HG02588 (cell line): ENCODE results near the gene MRPL43.
A peak's percentile ranks its signal among the peaks of the same experiment; 100 is the strongest.
"Not testable (repeated sequence)": the region's sequence is repeated elsewhere in the genome, so short reads cannot be mapped to it uniquely, and the experiment has no call there.

ENCODE experiments used
- ATAC-seq: cut with Tn5 transposase; IDR thresholded peaks from one replicate; pipeline ENCODE4 v1.9.1; 2021; ENCODE audit warnings: mild to moderate bottlenecking, moderate library complexity; ENCODE audit not compliant: unreplicated experiment

The MRPL43 gene

DNA sequence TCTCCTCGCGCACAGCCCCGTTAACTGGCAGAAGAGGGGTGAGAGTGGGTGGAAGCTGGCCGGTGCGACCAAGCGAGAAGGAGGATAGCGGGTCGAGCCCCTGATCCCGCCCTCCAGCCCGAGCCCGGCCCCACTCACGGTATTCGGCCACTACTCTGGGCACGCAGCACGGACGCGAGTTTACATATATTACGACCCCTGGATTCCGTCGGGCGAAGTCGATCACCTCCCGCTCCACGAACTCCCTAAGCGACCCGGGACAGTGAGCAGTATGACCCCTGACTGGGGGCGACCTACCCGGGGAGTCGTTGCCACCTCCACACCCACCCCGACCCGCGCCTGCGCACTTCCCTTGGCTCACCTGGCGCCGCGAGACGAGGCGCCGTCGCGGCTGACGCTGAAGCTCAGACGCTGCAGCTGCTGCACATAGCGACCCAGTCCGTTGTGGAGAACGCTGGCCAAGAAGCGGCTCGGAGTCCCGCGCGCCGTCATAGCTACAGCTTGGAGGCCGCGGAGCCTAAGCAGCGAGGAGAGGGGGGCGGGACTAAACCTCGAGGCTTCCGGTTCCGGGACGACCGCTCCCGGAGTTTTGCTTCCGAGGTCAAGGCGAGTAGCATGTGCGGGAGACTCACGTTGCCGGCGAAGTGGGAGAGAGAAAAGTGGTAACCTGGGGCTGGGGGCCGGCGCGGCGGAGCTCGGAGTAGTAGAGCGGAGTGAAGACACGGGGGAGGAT is at the start of gene MRPL43, which contains the start of gene TWNK:
MRPL43 (minus strand) TSS at position 546 of the 733 bp plus-strand sequence; CDS start at position 492, 54 bp downstream.
TWNK (plus strand) TSS at position 592 of the 733 bp plus-strand sequence. CDS start 668 bp downstream, outside the sequence.
- peak; percentile 74 for ATAC-seq

DNA sequence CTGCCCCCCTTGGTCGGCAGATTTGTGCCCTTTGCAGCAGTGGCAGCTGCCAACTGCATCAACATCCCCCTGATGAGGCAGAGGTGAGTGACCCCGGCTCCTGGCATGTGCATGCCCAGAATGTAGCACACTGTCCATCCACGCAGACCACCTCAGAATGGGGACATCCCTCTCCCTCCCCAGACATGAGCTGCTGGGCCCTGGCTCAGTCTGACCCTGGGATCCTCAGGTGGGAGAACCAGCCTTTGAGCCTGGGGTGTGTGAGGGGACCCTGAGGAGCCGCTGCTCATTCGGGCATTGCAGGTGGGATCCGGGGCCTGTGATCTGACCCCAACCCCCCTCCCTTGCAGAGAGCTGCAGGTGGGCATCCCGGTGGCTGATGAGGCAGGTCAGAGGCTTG is 49.4 kb upstream of the MRPL43 start:
- no peak for ATAC-seq

GRCh38 chr10:101035916-101036702 is 48.8 kb upstream of the MRPL43 start:
- ATAC-seq, result no peak

DNA sequence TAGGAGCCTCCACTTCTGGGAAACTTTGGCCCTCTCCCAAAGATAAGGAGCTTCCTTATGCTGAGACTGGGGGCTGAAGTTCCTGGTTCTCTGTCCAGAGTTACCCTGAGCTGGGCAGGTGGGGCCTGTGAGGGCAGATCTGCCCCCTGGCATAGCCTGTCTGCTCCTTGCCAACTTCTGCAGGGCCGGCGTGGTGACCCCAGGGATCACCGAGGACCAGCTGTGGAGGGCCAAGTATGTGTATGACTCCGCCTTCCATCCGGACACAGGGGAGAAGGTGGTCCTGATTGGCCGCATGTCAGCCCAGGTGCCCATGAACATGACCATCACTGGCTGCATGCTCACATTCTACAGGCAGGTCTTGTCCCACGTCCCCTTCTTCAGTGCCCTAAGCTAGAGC is 48.0 kb upstream of the MRPL43 start:
- ATAC-seq, result no peak

DNA sequence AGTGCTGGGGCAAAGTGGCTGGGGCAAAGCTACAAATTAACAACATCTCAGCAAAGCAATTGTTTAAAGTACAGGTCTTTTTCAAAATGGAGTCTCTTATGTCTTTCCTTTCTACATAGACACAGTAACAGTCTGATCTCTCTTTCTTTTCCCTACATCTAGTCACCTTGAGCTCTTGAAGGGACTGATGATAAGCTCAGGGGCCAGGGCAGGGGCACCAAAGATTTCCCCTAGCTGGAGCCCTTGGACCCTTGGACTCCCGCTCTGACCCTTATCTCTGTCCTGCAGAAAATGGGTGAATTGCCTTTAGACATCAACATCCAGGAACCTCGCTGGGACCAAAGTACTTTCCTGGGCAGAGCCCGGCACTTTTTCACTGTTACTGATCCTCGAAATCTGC is 47.1 kb upstream of the MRPL43 start:
- ATAC-seq, result not testable (repeated sequence)

- no peak for ATAC-seq
Observed at GRCh38 chr10:101033276-101033675, 46.0 kb upstream of the MRPL43 start.

DNA sequence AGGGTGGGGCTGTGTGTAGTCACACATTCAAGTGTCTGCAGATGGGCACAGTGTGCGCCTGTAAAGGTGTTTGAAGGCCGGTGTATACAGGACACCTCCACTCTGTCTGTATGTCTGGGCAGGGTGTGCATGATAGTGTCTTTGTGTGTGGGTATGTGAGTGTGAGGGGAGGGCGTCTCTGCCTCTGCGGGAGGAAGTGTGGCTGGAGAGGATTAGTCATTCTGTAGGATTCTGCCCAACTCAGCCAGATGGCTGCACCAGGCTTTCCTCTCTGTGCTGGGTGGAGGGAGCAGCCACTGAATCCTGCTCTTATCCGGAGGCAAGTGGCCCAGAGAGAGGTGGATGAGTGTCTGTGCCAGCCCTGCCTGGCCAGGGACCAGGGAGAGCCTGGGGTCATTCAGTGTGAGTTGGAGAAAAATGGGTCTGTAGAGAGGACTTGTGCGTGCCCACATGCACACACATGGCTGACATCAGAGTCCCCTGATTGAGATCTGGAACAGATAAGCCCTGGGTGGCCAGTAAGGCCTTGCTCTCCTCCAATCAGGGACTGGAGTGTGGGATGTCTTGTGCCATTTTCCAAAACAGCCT is 45.4 kb upstream of the MRPL43 start:
- ATAC-seq, result no peak

DNA sequence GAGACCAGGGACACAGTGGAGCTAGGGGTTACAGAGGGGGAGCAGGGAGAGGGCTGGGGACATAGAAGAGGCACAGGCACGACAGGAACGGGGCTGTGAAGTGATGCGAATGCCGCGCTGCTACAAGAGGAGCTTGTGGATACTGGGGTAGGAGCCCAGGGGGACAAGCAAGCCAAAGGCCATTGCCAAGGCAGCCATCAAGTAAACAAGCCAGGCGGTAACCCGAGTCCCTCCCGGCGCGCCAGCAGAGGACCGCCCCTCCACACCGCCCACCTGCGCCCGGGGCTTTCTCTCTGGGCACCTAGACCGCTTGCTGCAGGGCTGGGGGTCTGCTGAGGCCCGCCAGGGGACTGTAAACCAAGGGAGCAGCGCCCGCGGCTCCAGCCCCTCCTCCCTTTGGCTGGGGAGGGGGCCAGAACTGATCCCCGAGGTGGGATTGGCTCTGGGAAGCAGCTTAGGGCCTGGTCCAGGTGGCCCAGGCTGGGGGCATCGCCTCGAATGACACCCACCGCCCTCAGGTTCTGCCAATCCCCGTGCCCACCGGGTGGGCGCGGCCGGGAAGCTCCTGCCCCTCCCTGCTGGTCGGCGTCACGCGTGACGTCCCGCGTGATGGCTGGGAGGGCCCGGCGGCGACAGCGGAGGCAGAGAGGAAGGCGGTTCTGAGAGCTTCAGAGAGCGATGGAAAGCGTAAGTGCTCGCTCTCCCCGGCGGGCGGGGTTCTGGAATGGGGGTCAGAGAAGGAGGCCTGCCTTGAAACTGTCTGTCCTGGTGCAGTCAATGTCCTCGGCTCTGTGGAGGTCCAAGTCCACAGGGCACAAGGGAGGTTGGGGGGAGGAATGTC is 44.7 kb upstream of the MRPL43 start:
- ATAC-seq, result peak; percentile 34

DNA sequence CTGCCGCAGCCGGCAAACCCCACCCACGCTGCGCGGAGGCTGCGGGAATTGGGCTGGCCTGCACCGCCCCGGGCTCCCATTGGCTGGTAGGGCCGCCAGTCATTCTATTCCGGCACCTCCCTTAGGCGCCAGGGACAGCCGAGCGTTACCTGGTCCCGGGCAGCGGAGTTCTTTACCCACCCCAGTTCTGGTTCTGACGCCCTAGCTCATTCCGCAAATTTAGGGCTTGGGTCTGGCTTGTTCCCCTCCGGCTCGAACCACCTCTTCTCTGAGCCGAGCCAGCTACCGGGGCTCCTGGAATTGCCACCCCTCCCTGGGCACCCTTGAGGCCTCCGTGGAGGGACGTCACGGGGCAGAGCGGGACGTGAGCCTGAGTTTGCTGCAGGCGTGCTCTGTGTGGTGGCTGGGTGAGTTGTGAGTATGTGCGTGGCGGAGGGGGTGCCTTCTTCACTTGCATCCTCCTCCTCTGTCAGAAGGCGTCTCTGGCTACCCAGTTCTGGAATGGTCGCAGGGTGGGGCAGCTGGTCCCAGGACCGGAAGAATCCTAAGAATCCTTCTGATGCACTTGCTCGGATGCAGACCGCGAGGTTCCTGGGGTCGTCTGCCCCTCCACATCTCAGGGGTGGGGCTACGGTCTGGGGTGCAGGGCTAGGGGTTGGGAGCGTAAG is 44.0 kb upstream of the MRPL43 start, which contains the start of the genes PDZD7 and SFXN3:
PDZD7 (minus strand) TSS at position 2 of the 668 bp plus-strand sequence. CDS start 910 bp downstream, outside the sequence.
SFXN3 (plus strand) TSS at position 107 of the 668 bp plus-strand sequence. CDS start 3,461 bp downstream, outside the sequence.
- ATAC-seq, result peak; percentile 91

DNA sequence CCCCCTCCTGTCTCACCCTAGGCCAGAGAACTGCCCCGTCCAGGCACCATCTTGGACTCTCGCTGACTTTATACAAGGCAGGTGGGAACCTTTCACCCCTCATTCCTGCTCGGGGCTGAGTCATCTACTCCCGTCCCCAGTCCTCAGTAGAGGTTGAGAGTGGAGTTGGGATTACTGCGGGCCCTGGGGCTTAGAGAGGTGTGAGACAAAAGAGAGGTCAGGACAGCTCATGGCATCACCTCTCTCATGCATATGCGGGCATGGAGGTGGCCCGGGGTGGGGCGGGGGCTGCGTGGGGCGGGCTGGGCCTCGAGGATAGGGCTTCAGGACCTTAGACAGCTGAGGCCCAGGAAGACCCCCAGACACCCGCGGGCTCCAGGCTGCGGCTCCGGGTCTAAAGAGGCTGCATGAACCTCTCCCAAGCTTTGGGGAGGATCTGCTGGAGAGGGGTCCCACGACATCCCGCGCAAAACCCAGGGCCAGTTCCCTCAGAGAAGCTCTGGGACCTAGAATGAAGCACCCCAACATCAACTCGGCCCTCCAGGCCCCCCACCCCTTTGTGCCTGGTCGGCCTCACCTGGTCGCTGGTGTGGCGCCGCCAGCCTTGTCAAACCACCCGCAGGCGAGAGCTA is 43.3 kb upstream of the MRPL43 start:
- ATAC-seq, result no peak

DNA sequence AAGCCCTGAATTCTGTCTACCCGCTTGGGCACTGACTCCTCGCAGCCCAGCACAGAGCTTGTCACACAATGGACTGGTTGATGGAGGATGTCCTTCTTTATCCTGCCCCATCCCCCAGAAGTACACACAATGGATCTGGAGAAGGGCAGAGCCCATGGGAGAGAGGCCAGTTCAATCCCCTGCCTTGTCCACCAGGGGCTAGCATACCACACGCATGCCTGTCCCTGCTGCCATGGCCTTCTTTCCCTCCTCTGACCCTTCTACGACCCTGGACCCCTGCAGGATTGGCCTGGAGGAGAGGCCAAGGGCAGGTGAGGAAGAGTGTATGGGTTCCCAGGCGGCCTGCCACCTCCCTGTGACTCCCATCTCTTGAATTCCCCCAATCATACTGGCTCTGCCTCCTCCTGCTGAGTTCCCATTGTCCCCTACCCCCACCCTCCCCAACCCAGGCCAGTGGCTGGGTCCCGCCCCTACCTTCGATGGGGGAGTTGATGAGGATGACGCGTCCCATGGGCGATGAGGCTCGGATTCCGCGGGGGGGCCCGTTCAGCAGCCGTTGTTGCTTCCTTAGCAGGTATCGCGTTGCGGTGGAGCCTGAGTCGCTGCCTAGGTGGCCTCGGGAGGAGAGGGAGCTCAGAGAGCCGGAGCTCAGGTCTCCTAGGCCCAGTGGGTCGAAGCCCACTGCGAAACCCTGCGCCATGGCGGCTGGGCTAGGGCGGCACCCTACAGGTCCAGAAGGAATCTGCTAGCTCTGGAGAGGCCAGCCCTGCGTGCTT is 42.4 kb upstream of the MRPL43 start:
- ATAC-seq, result no peak

GRCh38 chr10:101028446-101029337 is 41.4 kb upstream of the MRPL43 start:
- no peak for ATAC-seq

GRCh38 chr10:101027106-101027720 is 39.9 kb upstream of the MRPL43 start:
- no peak for ATAC-seq

GRCh38 chr10:101022967-101023705 is 35.8 kb upstream of the MRPL43 start:
- no peak for ATAC-seq

GRCh38 chr10:101021692-101022251 is 34.5 kb upstream of the MRPL43 start:
- no peak for ATAC-seq

DNA sequence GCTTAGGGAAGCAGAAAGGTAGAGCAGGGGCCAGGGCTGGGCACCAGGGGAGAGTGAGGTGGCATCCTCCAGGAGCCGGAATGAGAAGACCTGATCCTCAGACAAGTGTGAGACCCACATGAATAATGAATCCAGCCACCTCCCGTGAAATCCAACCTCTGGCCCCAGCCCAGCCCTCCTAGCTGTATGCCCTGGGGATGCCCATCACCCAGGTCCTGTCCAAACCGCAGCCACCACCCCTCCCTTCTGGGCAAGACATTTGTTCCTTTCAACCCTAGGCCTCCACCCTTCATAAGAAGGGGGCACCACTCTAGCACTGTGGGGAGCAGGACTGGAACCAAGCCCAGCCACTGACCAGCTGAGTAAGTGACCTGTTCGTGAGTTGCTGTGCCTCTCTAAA is 33.9 kb upstream of the MRPL43 start:
- no peak for ATAC-seq
